Liver (tissue), 9 donors: ENCODE measurements around the gene LLGL2. TPM values are rescaled to one million over a fixed set of nuclear protein-coding genes. Genes with fewer than 3 reads are reported as not detected.

Experiments used
- DNase-seq: peaks from one replicate; pipeline ENCODE4 v3.0.0-alpha.2; 2017; ENCODE audit warnings: low spot score
- H3K27ac ChIP-seq, 2 donors: one replicate each; pipeline ENCODE4 v1.7.0; 2013; ENCODE audit warnings: inconsistent platforms in 2 of 2, low read length in 2 of 2, control low read depth in 1 of 2, low read depth in 1 of 2, mild to moderate bottlenecking in 1 of 2
- H3K27me3 ChIP-seq, 4 donors: one replicate each; pipeline versions ENCODE4 v1.6.1 to v1.7.0; 2013; ENCODE audit warnings: low read length in 3 of 4, inconsistent platforms in 1 of 4, mild to moderate bottlenecking in 1 of 4, moderate library complexity in 1 of 4; ENCODE audit not compliant: control insufficient read depth in 4 of 4, insufficient read depth in 4 of 4
- H3K36me3 ChIP-seq, 4 donors: one replicate each; pipeline versions ENCODE4 v1.6.1 to v1.7.0; 2013; ENCODE audit warnings: low read length in 3 of 4, mild to moderate bottlenecking in 3 of 4, low read depth in 1 of 4, moderate library complexity in 1 of 4; ENCODE audit not compliant: control insufficient read depth in 4 of 4, insufficient read depth in 3 of 4
- H3K4me1 ChIP-seq, 4 donors: one replicate each; pipeline versions ENCODE4 v1.6.1 to v1.7.0; 2013; ENCODE audit warnings: low read length in 3 of 4, mild to moderate bottlenecking in 3 of 4, moderate library complexity in 1 of 4; ENCODE audit not compliant: control insufficient read depth in 4 of 4, insufficient read depth in 4 of 4
- H3K4me3 ChIP-seq, 3 donors: one replicate each; pipeline versions ENCODE4 v1.6.1 to v1.7.0; 2013; ENCODE audit warnings: low read length in 3 of 3, control low read depth in 1 of 3, low read depth in 1 of 3, mild to moderate bottlenecking in 1 of 3
- H3K9ac ChIP-seq, 2 donors: one replicate each; pipeline ENCODE4 v1.7.0; 2013; ENCODE audit warnings: low read length in 2 of 2, mild to moderate bottlenecking in 2 of 2, moderate library complexity in 2 of 2, control low read depth in 1 of 2, low read depth in 1 of 2
- H3K9me3 ChIP-seq, 4 donors: one replicate each; pipeline versions ENCODE4 v1.6.1 to v1.7.0; 2013; ENCODE audit warnings: low read length in 3 of 4; ENCODE audit not compliant: control insufficient read depth in 4 of 4
- CTCF ChIP-seq: fragments of 150-350 bp; IDR thresholded peaks from 2 replicates; pipeline ENCODE4 v1.5.1; 2017; ENCODE audit warnings: improper control_type of control experiment, low read depth, low read length; ENCODE audit not compliant: missing input control
- EGR1 ChIP-seq, 2 donors: IDR thresholded peaks; 2 replicates each; pipeline ENCODE4 v1.6.1; 2016 to 2018; ENCODE audit warnings: antibody characterized with exemption in 2 of 2, low read depth in 2 of 2
- FOXA1 ChIP-seq: IDR thresholded peaks from 2 replicates; pipeline ENCODE4 v1.6.1; 2016; ENCODE audit warnings: antibody characterized with exemption
- FOXA2 ChIP-seq: IDR thresholded peaks from 2 replicates; pipeline ENCODE4 v1.6.1; 2016; ENCODE audit warnings: antibody characterized with exemption
- GABPA ChIP-seq, 2 donors: IDR thresholded peaks in 1 of 2; conservative IDR thresholded peaks in 1 of 2; 2 replicates each; pipeline ENCODE4 v1.6.1; 2016; ENCODE audit warnings: antibody characterized with exemption in 2 of 2, mild to moderate bottlenecking in 1 of 2, moderate library complexity in 1 of 2
- HNF4A ChIP-seq, 2 donors: conservative IDR thresholded peaks; 2 replicates each; pipeline ENCODE4 v1.6.1; 2016; ENCODE audit warnings: antibody characterized with exemption in 2 of 2, mild to moderate bottlenecking in 2 of 2
- HNF4G ChIP-seq: IDR thresholded peaks from 2 replicates; pipeline ENCODE4 v1.6.1; 2016; ENCODE audit warnings: antibody characterized with exemption
- JUND ChIP-seq, 2 donors: IDR thresholded peaks; 2 replicates each; pipeline ENCODE4 v1.6.1; 2016; ENCODE audit warnings: antibody characterized with exemption in 2 of 2
- MAX ChIP-seq: IDR thresholded peaks from 2 replicates; pipeline ENCODE4 v1.6.1; 2016; ENCODE audit warnings: antibody characterized with exemption
- NR2F2 ChIP-seq: IDR thresholded peaks from 2 replicates; pipeline ENCODE4 v1.6.1; 2016; ENCODE audit warnings: antibody characterized with exemption
- RAD21 ChIP-seq, 2 donors: IDR thresholded peaks; 2 replicates each; pipeline ENCODE4 v1.6.1; 2016; ENCODE audit warnings: antibody characterized with exemption in 2 of 2, mild to moderate bottlenecking in 2 of 2
- RXRA ChIP-seq, 2 donors: IDR thresholded peaks; 2 replicates each; pipeline ENCODE4 v1.6.1; 2017 to 2018; ENCODE audit warnings: antibody characterized with exemption in 2 of 2, mild to moderate bottlenecking in 1 of 2
- SP1 ChIP-seq: IDR thresholded peaks from 2 replicates; pipeline ENCODE4 v1.6.1; 2018; ENCODE audit warnings: antibody characterized with exemption, mild to moderate bottlenecking
- TAF1 ChIP-seq: conservative IDR thresholded peaks from 2 replicates; pipeline ENCODE4 v1.6.1; 2016; ENCODE audit warnings: antibody characterized with exemption, mild to moderate bottlenecking
- YY1 ChIP-seq: IDR thresholded peaks from 2 replicates; pipeline ENCODE4 v1.6.1; 2016; ENCODE audit warnings: antibody characterized with exemption, mild to moderate bottlenecking
- WGBS: extraction: QIAGEN DNeasy Blood & Tissue Kit; methylation state at CpG from one replicate; pipeline ENCODE4 v1.1.7; 2013; 5-methylcytosine and 5-hydroxymethylcytosine counted together
- polyA plus RNA-seq, 2 donors: library from polyadenylated mRNA; stranded (reverse) in 1 of 2; unstranded in 1 of 2; fragments of 200-250 nt in 1 of 2; fragments of >200 nt in 1 of 2; fragmentation: Nextera tagmentation in 1 of 2; extraction: Ambion mirVana in 1 of 2; gene quantifications; one replicate each; pipeline versions ENCODE4 v1.2.1 to v1.2.3, GENCODE V29; 2013 to 2015
- total RNA-seq, 2 donors: library from RNA; depleted of rRNA; stranded (reverse); fragments of >200 nt; gene quantifications; one replicate each; pipeline ENCODE4 v1.2.3, GENCODE V29; 2014
- TF ChIP-seq, protein P1 (sequence below): IDR thresholded peaks from 2 replicates; pipeline ENCODE4 v1.6.1; 2016; ENCODE audit warnings: antibody characterized with exemption, mild to moderate bottlenecking
- TF ChIP-seq, protein P2 (sequence below): IDR thresholded peaks from 2 replicates; pipeline ENCODE4 v1.6.1; 2016; ENCODE audit warnings: antibody characterized with exemption
- TF ChIP-seq, protein P3 (sequence below): IDR thresholded peaks from 2 replicates; pipeline ENCODE4 v1.6.1; 2016; ENCODE audit warnings: antibody characterized with exemption
- donor health status: healthy.
- donor health status: healthy.
- donor health status: healthy.
- donor health status: healthy.
- donor health status: healthy.

The LLGL2 gene
- total and polyA plus RNA-seq, 4 donors, result 23.2 to 69.6 (median 38.5) TPM

- H3K27me3 ChIP-seq, result no peaks in the 10 kb centered on the region
- no peak for TF ChIP-seq GABPA (IDR thresholded peaks at IDR 0.05 in 1 of 2, conservative IDR thresholded peaks at IDR 0.05 in 1 of 2)
- TF ChIP-seq YY1, result no peak
- no peak for TF ChIP-seq NR2F2
- TF ChIP-seq, protein P1, sequence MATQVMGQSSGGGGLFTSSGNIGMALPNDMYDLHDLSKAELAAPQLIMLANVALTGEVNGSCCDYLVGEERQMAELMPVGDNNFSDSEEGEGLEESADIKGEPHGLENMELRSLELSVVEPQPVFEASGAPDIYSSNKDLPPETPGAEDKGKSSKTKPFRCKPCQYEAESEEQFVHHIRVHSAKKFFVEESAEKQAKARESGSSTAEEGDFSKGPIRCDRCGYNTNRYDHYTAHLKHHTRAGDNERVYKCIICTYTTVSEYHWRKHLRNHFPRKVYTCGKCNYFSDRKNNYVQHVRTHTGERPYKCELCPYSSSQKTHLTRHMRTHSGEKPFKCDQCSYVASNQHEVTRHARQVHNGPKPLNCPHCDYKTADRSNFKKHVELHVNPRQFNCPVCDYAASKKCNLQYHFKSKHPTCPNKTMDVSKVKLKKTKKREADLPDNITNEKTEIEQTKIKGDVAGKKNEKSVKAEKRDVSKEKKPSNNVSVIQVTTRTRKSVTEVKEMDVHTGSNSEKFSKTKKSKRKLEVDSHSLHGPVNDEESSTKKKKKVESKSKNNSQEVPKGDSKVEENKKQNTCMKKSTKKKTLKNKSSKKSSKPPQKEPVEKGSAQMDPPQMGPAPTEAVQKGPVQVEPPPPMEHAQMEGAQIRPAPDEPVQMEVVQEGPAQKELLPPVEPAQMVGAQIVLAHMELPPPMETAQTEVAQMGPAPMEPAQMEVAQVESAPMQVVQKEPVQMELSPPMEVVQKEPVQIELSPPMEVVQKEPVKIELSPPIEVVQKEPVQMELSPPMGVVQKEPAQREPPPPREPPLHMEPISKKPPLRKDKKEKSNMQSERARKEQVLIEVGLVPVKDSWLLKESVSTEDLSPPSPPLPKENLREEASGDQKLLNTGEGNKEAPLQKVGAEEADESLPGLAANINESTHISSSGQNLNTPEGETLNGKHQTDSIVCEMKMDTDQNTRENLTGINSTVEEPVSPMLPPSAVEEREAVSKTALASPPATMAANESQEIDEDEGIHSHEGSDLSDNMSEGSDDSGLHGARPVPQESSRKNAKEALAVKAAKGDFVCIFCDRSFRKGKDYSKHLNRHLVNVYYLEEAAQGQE, result no peak
- no peak for TF ChIP-seq JUND (IDR thresholded peaks at IDR 0.05)
- no peak for TF ChIP-seq RAD21 (IDR thresholded peaks at IDR 0.05)
- TF ChIP-seq FOXA1, result no peak
- no peak for TF ChIP-seq EGR1 (IDR thresholded peaks at IDR 0.05; ENCODE audit: low read depth in 2 of 2)
- TF ChIP-seq, protein P2, sequence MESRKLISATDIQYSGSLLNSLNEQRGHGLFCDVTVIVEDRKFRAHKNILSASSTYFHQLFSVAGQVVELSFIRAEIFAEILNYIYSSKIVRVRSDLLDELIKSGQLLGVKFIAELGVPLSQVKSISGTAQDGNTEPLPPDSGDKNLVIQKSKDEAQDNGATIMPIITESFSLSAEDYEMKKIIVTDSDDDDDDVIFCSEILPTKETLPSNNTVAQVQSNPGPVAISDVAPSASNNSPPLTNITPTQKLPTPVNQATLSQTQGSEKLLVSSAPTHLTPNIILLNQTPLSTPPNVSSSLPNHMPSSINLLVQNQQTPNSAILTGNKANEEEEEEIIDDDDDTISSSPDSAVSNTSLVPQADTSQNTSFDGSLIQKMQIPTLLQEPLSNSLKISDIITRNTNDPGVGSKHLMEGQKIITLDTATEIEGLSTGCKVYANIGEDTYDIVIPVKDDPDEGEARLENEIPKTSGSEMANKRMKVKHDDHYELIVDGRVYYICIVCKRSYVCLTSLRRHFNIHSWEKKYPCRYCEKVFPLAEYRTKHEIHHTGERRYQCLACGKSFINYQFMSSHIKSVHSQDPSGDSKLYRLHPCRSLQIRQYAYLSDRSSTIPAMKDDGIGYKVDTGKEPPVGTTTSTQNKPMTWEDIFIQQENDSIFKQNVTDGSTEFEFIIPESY, result no peak
- no peak for TF ChIP-seq RXRA (IDR thresholded peaks at IDR 0.05)
- TF ChIP-seq SP1, result no peak
- no peak for TF ChIP-seq CTCF
- TF ChIP-seq TAF1, result no peak
- no peak for TF ChIP-seq MAX
- TF ChIP-seq HNF4A (conservative IDR thresholded peaks at IDR 0.05), result no peak
- TF ChIP-seq, protein P3, sequence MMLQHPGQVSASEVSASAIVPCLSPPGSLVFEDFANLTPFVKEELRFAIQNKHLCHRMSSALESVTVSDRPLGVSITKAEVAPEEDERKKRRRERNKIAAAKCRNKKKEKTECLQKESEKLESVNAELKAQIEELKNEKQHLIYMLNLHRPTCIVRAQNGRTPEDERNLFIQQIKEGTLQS, result no peak
- TF ChIP-seq FOXA2, result no peak
- TF ChIP-seq HNF4G, result no peak
Observed at GRCh38 chr17:75494326-75494877, 31.1 kb upstream of the LLGL2 start.

More at GRCh38 chr17:75494326-75494877, 31.1 kb upstream of the LLGL2 start:
- H3K27ac ChIP-seq, result no peak overlapping the region
- peaks cover 0 to 14% (median 5%) of the 10 kb centered on the region in 4 donors for H3K4me1 ChIP-seq
- WGBS, result 94% methylated on average over 14 of the region's 14 CpGs
- no peak overlapping the region for H3K9ac ChIP-seq
- H3K9me3 ChIP-seq, result no peaks in the 10 kb centered on the region
- H3K4me3 ChIP-seq, result no peak overlapping the region
- no peak for DNase-seq
- peaks cover 7 to 67% (median 21%) of the 10 kb centered on the region in 4 donors for H3K36me3 ChIP-seq
